ENCODE measurements around the gene ASIC4.

GRCh38 chr2:219572237-219573001 is 58.1 kb downstream of the ASIC4 start, which contains the start of gene INHA:
- TF ChIP-seq EZH2phosphoT487 (conservative IDR thresholded peaks at IDR 0.05; ENCODE audit: low read length) (no peak), CTCF (IDR thresholded peaks at IDR 0.05; ENCODE audit: insufficient read depth, low read length, poor library complexity, severe bottlenecking) (no peak)
